ENCODE data around the gene PSRC1.

GRCh38 chr1:109243860-109244552 lies 38.9 kb downstream of the PSRC1 start:
- TF ChIP-seq EZH2 (IDR thresholded peaks at IDR 0.05; ENCODE audit: insufficient read depth, poor library complexity, severe bottlenecking) (no peak), EZH2phosphoT487 (IDR thresholded peaks at IDR 0.05; ENCODE audit: insufficient read depth, low read depth) (no peak)
